ENCODE results near the gene TALDO1. TPM values are rescaled to one million over a fixed set of nuclear protein-coding genes. Genes with fewer than 3 reads are reported as not detected.

Gene TALDO1
- total RNA-seq, 2 donors from 2014 or later: 132 to 232 TPM

- Histone ChIP-seq H3K36me3 (peaks cover 5% of the 10 kb centered on the region), H3K4me1 (ENCODE audit: control insufficient read depth in 1 of 2, low read depth in 2 of 2) (peaks cover 15 to 34% of the 10 kb centered on the region in 2 donors), H3K4me3 (peak overlapping the region; percentile 89), H3K27ac (peak overlapping the region; percentile 58 to 60), H3K9me3 (no peaks in the 10 kb centered on the region), H3K27me3 (replicated peaks; ENCODE audit: insufficient read depth) (no peaks in the 10 kb centered on the region)
- TF ChIP-seq CTCF (IDR thresholded peaks at IDR 0.05): no peak
- ATAC-seq (ENCODE audit: insufficient number of reproducible peaks, low FRiP score, low read depth): no peak
- no peak for DNase-seq (ENCODE audit: low spot score)
Observed at GRCh38 chr11:776561-777287, 29.5 kb downstream of the TALDO1 start.

GRCh38 chr11:777288-778255 lies 30.3 kb downstream of the TALDO1 start, which contains the start of gene GATD1:
GATD1 (minus strand) TSS chr11:777487; CDS start chr11:777462, 25 bp downstream.
- Histone ChIP-seq H3K4me3 (peak within 1 kb of the TSS; percentile 89), H3K36me3 (peaks cover 5% of the 10 kb centered on the region), H3K27me3 (replicated peaks; ENCODE audit: insufficient read depth) (no peaks in the 10 kb centered on the region), H3K27ac (peak within 1 kb of the TSS; percentile 58 to 60), H3K9me3 (no peaks in the 10 kb centered on the region), H3K4me1 (ENCODE audit: control insufficient read depth in 1 of 2, low read depth in 2 of 2) (peaks cover 15 to 35% of the 10 kb centered on the region in 2 donors)
- DNase-seq (ENCODE audit: low spot score): no peak
- ATAC-seq (ENCODE audit: insufficient number of reproducible peaks, low FRiP score, low read depth): peak; percentile 73
- TF ChIP-seq CTCF (IDR thresholded peaks at IDR 0.05): no peak

- Histone ChIP-seq H3K4me3 (no peak overlapping the region), H3K27me3 (replicated peaks; ENCODE audit: insufficient read depth) (no peaks in the 10 kb centered on the region), H3K27ac (no peak overlapping the region), H3K36me3 (no peaks in the 10 kb centered on the region), H3K9me3 (no peaks in the 10 kb centered on the region), H3K4me1 (ENCODE audit: control insufficient read depth in 1 of 2, low read depth in 2 of 2) (peaks cover 15 to 45% of the 10 kb centered on the region in 2 donors)
- TF ChIP-seq CTCF (IDR thresholded peaks at IDR 0.05): no peak
- DNase-seq (ENCODE audit: low spot score) (no peak), ATAC-seq (ENCODE audit: insufficient number of reproducible peaks, low FRiP score, low read depth) (no peak)
Observed at GRCh38 chr11:778976-779954, 32.0 kb downstream of the TALDO1 start.

GRCh38 chr11:779955-780532 lies 32.8 kb downstream of the TALDO1 start:
- H3K4me1 ChIP-seq (ENCODE audit: control insufficient read depth in 1 of 2, low read depth in 2 of 2): peaks cover 15 to 41% of the 10 kb centered on the region in 2 donors
- no peaks in the 10 kb centered on the region for H3K9me3 ChIP-seq
- no peak overlapping the region for H3K27ac ChIP-seq
- H3K4me3 ChIP-seq: no peak overlapping the region
- no peaks in the 10 kb centered on the region for H3K27me3 ChIP-seq (replicated peaks; ENCODE audit: insufficient read depth)
- TF ChIP-seq CTCF (IDR thresholded peaks at IDR 0.05): no peak
- no peaks in the 10 kb centered on the region for H3K36me3 ChIP-seq
- DNase-seq (ENCODE audit: low spot score): no peak
- ATAC-seq (ENCODE audit: insufficient number of reproducible peaks, low FRiP score, low read depth): no peak

Data from thoracic aorta (tissue), 2 donors.